K562 (cell line): ENCODE results near the gene SHISA5. TPM values are rescaled to one million over a fixed set of nuclear protein-coding genes. Genes with fewer than 3 reads are reported as not detected.

Experiments used
- ELF2 ChIP-seq: fragments of 250-450 bp; sonication (Bioruptor Pico); IDR thresholded peaks from 2 replicates; pipeline ENCODE4 v1.5.0; 2021; ENCODE audit warnings: mild to moderate bottlenecking
- FOXK2 ChIP-seq, 2 experiments: fragments of 450-650 bp; IDR thresholded peaks in 1 of 2; conservative IDR thresholded peaks in 1 of 2; 2 replicates each; pipeline ENCODE4 v1.6.1; 2016; ENCODE audit warnings: low read depth in 2 of 2, mild to moderate bottlenecking in 1 of 2
- HDAC2 ChIP-seq: fragments of 450-650 bp; IDR thresholded peaks from 2 replicates; pipeline ENCODE4 v1.6.1; 2016; ENCODE audit warnings: mild to moderate bottlenecking
- ILF3 ChIP-seq: fragments of 450-650 bp; IDR thresholded peaks from 2 replicates; pipeline ENCODE4 v1.6.1; 2018; ENCODE audit warnings: antibody characterized with exemption, mild to moderate bottlenecking, moderate library complexity, borderline replicate concordance
- KDM2B ChIP-seq: fragments of 250-450 bp; sonication (Bioruptor Pico); IDR thresholded peaks from 2 replicates; pipeline ENCODE4 v1.8.0; 2021; ENCODE audit warnings: mild to moderate bottlenecking, moderate library complexity
- MECOM ChIP-seq: fragments of 250-450 bp; sonication (Bioruptor Pico); IDR thresholded peaks from 2 replicates; pipeline ENCODE4 v1.8.0; 2022; ENCODE audit warnings: inconsistent platforms
- NBN ChIP-seq: fragments of 450-650 bp; IDR thresholded peaks from 2 replicates; pipeline ENCODE4 v1.6.1; 2016; ENCODE audit warnings: low read depth, mild to moderate bottlenecking
- SAFB2 ChIP-seq: fragments of 200-400 bp; formaldehyde crosslinking; IDR thresholded peaks from 2 replicates; pipeline ENCODE4 v1.6.1; 2018; ENCODE audit warnings: borderline replicate concordance, low read length, low read depth, moderate library complexity; ENCODE audit not compliant: severe bottlenecking
- SIX5 ChIP-seq, 2 experiments: IDR thresholded peaks; 2 replicates each; pipeline ENCODE4 v1.6.1; 2011; ENCODE audit warnings: low read length in 2 of 2, borderline replicate concordance in 1 of 2, low read depth in 1 of 2, mild to moderate bottlenecking in 1 of 2, moderate library complexity in 1 of 2; ENCODE audit not compliant: insufficient read depth in 1 of 2
- polyA plus RNA-seq, 8 experiments: library from polyadenylated mRNA; depleted of rRNA in 4 of 8; stranded (reverse) in 5 of 8; unstranded in 3 of 8; fragments of >200 nt; fragmentation: Nextera tagmentation in 2 of 8; fragmentation: Illumina TruSeq in 1 of 8; extraction: Ambion mirVana in 2 of 8; extraction: Trizol in 1 of 8; gene quantifications; 2 replicates each; pipeline versions ENCODE4 v1.2.1 to v1.2.3, GENCODE V29; 2011 to 2014; ENCODE audit warnings: inconsistent platforms in 1 of 8, missing spikeins in 1 of 8
- total RNA-seq, 7 experiments: library from RNA; depleted of rRNA in 6 of 7; stranded (reverse); fragments of >200 nt in 6 of 7; fragmentation: Illumina TruSeq in 2 of 7; extraction: Trizol in 2 of 7; gene quantifications; 2 replicates each; pipeline versions ENCODE4 v1.2.1 to v1.2.3, GENCODE V29; 2011 to 2021; ENCODE audit warnings: low replicate concordance in 1 of 7
- TF ChIP-seq, protein P1 (sequence below): sonication (generic); IDR thresholded peaks from 2 replicates; pipeline ENCODE4 v1.6.1; 2016
- TF ChIP-seq, protein P2 (sequence below): fragments of 250-450 bp; sonication (Bioruptor Pico); IDR thresholded peaks from 2 replicates; pipeline ENCODE4 v1.5.1; 2021; ENCODE audit warnings: mild to moderate bottlenecking
- TF ChIP-seq, protein P3 (sequence below): fragments of 450-650 bp; IDR thresholded peaks from 2 replicates; pipeline ENCODE4 v1.6.1; 2016; ENCODE audit warnings: mild to moderate bottlenecking, moderate library complexity
- TF ChIP-seq, protein P4 (sequence below): sonication (generic); formaldehyde crosslinking; IDR thresholded peaks from 2 replicates; pipeline ENCODE4 v1.5.0; 2020; ENCODE audit warnings: missing genetic modification reagents

The SHISA5 gene
- total and polyA plus RNA-seq, 9 of the 15 experiments (the other 6 are each of a cell fraction or from before 2014, with no cell fraction given): 8.4 to 85.8 (median 56.1) TPM

DNA sequence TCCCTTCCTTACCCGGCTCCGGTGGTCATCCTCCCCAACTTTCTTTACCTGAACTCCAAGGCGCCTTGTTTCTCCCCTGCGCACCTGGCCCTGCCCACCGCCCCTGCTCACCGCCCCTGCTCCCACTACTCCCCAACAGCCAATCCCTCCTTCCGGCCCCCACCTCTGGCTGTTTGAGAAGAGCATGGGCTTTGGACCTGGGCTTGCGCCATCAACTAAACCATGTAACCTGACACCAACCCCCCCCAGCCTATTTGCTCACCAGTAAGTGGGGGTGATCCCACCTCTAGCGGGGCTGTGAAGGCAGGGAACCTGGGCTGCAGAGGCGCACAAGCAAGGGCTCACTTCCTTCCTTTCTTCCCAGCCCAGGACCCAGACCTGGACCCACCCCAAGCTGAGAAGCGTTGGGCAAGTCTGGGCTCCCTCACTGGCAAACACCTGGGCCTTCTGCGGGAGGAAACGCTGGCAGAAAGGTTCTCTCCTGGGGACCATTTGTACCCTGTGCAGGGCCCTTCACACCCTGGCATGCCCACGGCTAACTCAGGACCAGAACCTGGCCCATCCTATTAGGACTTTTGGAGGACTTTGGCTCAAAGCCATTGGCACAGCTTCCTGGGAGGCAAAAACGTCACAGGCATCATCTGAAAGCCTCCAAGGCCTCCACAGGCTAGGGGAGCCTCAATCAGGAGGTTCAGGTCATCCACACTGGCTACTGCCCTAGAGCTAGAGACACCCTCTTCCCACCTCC is 73.8 kb downstream of the SHISA5 start, which contains the start of gene PLXNB1 (continued):
- TF ChIP-seq, protein P1, sequence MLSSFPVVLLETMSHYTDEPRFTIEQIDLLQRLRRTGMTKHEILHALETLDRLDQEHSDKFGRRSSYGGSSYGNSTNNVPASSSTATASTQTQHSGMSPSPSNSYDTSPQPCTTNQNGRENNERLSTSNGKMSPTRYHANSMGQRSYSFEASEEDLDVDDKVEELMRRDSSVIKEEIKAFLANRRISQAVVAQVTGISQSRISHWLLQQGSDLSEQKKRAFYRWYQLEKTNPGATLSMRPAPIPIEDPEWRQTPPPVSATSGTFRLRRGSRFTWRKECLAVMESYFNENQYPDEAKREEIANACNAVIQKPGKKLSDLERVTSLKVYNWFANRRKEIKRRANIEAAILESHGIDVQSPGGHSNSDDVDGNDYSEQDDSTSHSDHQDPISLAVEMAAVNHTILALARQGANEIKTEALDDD: no peak
- TF ChIP-seq MECOM (CRISPR knock-in tag): no peak
- TF ChIP-seq NBN: no peak
- no peak for TF ChIP-seq ILF3
- no peak for TF ChIP-seq KDM2B (CRISPR knock-in tag)
- TF ChIP-seq, protein P2, sequence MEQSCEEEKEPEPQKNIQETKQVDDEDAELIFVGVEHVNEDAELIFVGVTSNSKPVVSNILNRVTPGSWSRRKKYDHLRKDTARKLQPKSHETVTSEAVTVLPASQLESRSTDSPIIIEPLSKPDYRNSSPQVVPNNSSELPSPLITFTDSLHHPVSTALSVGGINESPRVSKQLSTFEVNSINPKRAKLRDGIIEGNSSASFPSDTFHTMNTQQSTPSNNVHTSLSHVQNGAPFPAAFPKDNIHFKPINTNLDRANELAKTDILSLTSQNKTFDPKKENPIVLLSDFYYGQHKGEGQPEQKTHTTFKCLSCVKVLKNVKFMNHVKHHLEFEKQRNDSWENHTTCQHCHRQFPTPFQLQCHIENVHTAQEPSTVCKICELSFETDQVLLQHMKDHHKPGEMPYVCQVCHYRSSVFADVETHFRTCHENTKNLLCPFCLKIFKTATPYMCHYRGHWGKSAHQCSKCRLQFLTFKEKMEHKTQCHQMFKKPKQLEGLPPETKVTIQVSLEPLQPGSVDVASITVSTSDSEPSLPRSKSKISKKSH (CRISPR knock-in tag): no peak
- TF ChIP-seq ELF2 (CRISPR knock-in tag): no peak
- TF ChIP-seq, protein P3, sequence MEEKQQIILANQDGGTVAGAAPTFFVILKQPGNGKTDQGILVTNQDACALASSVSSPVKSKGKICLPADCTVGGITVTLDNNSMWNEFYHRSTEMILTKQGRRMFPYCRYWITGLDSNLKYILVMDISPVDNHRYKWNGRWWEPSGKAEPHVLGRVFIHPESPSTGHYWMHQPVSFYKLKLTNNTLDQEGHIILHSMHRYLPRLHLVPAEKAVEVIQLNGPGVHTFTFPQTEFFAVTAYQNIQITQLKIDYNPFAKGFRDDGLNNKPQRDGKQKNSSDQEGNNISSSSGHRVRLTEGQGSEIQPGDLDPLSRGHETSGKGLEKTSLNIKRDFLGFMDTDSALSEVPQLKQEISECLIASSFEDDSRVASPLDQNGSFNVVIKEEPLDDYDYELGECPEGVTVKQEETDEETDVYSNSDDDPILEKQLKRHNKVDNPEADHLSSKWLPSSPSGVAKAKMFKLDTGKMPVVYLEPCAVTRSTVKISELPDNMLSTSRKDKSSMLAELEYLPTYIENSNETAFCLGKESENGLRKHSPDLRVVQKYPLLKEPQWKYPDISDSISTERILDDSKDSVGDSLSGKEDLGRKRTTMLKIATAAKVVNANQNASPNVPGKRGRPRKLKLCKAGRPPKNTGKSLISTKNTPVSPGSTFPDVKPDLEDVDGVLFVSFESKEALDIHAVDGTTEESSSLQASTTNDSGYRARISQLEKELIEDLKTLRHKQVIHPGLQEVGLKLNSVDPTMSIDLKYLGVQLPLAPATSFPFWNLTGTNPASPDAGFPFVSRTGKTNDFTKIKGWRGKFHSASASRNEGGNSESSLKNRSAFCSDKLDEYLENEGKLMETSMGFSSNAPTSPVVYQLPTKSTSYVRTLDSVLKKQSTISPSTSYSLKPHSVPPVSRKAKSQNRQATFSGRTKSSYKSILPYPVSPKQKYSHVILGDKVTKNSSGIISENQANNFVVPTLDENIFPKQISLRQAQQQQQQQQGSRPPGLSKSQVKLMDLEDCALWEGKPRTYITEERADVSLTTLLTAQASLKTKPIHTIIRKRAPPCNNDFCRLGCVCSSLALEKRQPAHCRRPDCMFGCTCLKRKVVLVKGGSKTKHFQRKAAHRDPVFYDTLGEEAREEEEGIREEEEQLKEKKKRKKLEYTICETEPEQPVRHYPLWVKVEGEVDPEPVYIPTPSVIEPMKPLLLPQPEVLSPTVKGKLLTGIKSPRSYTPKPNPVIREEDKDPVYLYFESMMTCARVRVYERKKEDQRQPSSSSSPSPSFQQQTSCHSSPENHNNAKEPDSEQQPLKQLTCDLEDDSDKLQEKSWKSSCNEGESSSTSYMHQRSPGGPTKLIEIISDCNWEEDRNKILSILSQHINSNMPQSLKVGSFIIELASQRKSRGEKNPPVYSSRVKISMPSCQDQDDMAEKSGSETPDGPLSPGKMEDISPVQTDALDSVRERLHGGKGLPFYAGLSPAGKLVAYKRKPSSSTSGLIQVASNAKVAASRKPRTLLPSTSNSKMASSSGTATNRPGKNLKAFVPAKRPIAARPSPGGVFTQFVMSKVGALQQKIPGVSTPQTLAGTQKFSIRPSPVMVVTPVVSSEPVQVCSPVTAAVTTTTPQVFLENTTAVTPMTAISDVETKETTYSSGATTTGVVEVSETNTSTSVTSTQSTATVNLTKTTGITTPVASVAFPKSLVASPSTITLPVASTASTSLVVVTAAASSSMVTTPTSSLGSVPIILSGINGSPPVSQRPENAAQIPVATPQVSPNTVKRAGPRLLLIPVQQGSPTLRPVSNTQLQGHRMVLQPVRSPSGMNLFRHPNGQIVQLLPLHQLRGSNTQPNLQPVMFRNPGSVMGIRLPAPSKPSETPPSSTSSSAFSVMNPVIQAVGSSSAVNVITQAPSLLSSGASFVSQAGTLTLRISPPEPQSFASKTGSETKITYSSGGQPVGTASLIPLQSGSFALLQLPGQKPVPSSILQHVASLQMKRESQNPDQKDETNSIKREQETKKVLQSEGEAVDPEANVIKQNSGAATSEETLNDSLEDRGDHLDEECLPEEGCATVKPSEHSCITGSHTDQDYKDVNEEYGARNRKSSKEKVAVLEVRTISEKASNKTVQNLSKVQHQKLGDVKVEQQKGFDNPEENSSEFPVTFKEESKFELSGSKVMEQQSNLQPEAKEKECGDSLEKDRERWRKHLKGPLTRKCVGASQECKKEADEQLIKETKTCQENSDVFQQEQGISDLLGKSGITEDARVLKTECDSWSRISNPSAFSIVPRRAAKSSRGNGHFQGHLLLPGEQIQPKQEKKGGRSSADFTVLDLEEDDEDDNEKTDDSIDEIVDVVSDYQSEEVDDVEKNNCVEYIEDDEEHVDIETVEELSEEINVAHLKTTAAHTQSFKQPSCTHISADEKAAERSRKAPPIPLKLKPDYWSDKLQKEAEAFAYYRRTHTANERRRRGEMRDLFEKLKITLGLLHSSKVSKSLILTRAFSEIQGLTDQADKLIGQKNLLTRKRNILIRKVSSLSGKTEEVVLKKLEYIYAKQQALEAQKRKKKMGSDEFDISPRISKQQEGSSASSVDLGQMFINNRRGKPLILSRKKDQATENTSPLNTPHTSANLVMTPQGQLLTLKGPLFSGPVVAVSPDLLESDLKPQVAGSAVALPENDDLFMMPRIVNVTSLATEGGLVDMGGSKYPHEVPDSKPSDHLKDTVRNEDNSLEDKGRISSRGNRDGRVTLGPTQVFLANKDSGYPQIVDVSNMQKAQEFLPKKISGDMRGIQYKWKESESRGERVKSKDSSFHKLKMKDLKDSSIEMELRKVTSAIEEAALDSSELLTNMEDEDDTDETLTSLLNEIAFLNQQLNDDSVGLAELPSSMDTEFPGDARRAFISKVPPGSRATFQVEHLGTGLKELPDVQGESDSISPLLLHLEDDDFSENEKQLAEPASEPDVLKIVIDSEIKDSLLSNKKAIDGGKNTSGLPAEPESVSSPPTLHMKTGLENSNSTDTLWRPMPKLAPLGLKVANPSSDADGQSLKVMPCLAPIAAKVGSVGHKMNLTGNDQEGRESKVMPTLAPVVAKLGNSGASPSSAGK: no peak
- TF ChIP-seq SIX5 (IDR thresholded peaks at IDR 0.05; ENCODE audit: borderline replicate concordance in 1 of 2, insufficient read depth in 1 of 2, low read depth in 1 of 2, low read length in 2 of 2): no peak
- TF ChIP-seq FOXK2 (conservative IDR thresholded peaks at IDR 0.05 in 1 of 2, IDR thresholded peaks at IDR 0.05 in 1 of 2; ENCODE audit: low read depth in 2 of 2): no peak
- TF ChIP-seq, protein P4, sequence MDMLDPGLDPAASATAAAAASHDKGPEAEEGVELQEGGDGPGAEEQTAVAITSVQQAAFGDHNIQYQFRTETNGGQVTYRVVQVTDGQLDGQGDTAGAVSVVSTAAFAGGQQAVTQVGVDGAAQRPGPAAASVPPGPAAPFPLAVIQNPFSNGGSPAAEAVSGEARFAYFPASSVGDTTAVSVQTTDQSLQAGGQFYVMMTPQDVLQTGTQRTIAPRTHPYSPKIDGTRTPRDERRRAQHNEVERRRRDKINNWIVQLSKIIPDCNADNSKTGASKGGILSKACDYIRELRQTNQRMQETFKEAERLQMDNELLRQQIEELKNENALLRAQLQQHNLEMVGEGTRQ (CRISPR knock-in tag): no peak
- TF ChIP-seq HDAC2: no peak
- TF ChIP-seq SAFB2: no peak
